ENCODE data around the gene AGPAT3. TPM values are rescaled to one million over a fixed set of nuclear protein-coding genes. Genes with fewer than 3 reads are reported as not detected.

AGPAT3 gene
- total RNA-seq, 1 donor from 2014 or later, result 7.8 TPM

GRCh38 chr21:43817157-43818086, 47.6 kb upstream of the AGPAT3 start:
- Histone ChIP-seq H3K4me1 (peaks cover 9% of the 10 kb centered on the region), H3K9ac (no peak overlapping the region), H3K4me3 (no peak overlapping the region), H3K27ac (no peak overlapping the region), H3K36me3 (no peaks in the 10 kb centered on the region), H3K4me2 (no peak overlapping the region), H2AFZ (replicated peaks) (no peak overlapping the region), H3K79me2 (ENCODE audit: low read depth) (no peaks in the 10 kb centered on the region), H3K27me3 (no peaks in the 10 kb centered on the region), H3F3A (ENCODE audit: low read depth) (peaks cover 9% of the 10 kb centered on the region), H3K9me3 (ENCODE audit: low read depth) (no peaks in the 10 kb centered on the region), H4K20me1 (ENCODE audit: low read depth) (no peaks in the 10 kb centered on the region)
- Mint-ChIP-seq H3K27ac (no peak overlapping the region), H3K4me3 (no peak overlapping the region), H3K36me3 (no peaks in the 10 kb centered on the region), H3K9me3 (peaks cover 8% of the 10 kb centered on the region), H3K4me1 (peaks cover 16% of the 10 kb centered on the region), H3K27me3 (ENCODE audit: insufficient read depth, low read depth) (peaks cover 9% of the 10 kb centered on the region)
- TF ChIP-seq EZH2 (IDR thresholded peaks at IDR 0.05) (no peak), EZH2phosphoT487 (IDR thresholded peaks at IDR 0.05) (no peak), CTCF (IDR thresholded peaks at IDR 0.05) (no peak)
- no peak for DNase-seq (ENCODE audit: low spot score)

- Histone ChIP-seq H3K27ac (no peak overlapping the region), H3K79me2 (ENCODE audit: low read depth) (no peaks in the 10 kb centered on the region), H3K36me3 (no peaks in the 10 kb centered on the region), H3K4me1 (peaks cover 9% of the 10 kb centered on the region), H2AFZ (replicated peaks) (no peak overlapping the region), H3K27me3 (no peaks in the 10 kb centered on the region), H3K4me3 (no peak overlapping the region), H3K4me2 (no peak overlapping the region), H3K9ac (no peak overlapping the region), H4K20me1 (ENCODE audit: low read depth) (no peaks in the 10 kb centered on the region), H3K9me3 (ENCODE audit: low read depth) (no peaks in the 10 kb centered on the region), H3F3A (ENCODE audit: low read depth) (peaks cover 9% of the 10 kb centered on the region)
- peaks cover 9% of the 10 kb centered on the region for H3K27me3 Mint-ChIP-seq (ENCODE audit: insufficient read depth, low read depth)
- no peak for DNase-seq (ENCODE audit: low spot score)
- no peak for TF ChIP-seq CTCF (IDR thresholded peaks at IDR 0.05)
- no peak for TF ChIP-seq EZH2 (IDR thresholded peaks at IDR 0.05)
- no peak for TF ChIP-seq EZH2phosphoT487 (IDR thresholded peaks at IDR 0.05)
- no peaks in the 10 kb centered on the region for H3K36me3 Mint-ChIP-seq
- H3K4me1 Mint-ChIP-seq, result peaks cover 16% of the 10 kb centered on the region
- peak overlapping the region; percentile 25 for H3K4me3 Mint-ChIP-seq
- peaks cover 8% of the 10 kb centered on the region for H3K9me3 Mint-ChIP-seq
- H3K27ac Mint-ChIP-seq, result peak overlapping the region; percentile 52
These were observed 46.3 kb upstream of the AGPAT3 start for GRCh38 chr21:43818685-43819084.

GRCh38 chr21:43819511-43820405, 45.3 kb upstream of the AGPAT3 start:
- H3K9me3 ChIP-seq (ENCODE audit: low read depth), result no peaks in the 10 kb centered on the region
- H3K27ac ChIP-seq, result no peak overlapping the region
- no peak overlapping the region for H3K9ac ChIP-seq
- H3K27ac Mint-ChIP-seq, result no peak overlapping the region
- no peaks in the 10 kb centered on the region for H3K36me3 Mint-ChIP-seq
- H3K27me3 Mint-ChIP-seq (ENCODE audit: insufficient read depth, low read depth), result peaks cover 9% of the 10 kb centered on the region
- H3K4me3 Mint-ChIP-seq, result no peak overlapping the region
- no peak overlapping the region for H3K4me3 ChIP-seq
- H3K79me2 ChIP-seq (ENCODE audit: low read depth), result no peaks in the 10 kb centered on the region
- H3K4me2 ChIP-seq, result no peak overlapping the region
- no peak for DNase-seq (ENCODE audit: low spot score)
- no peak for TF ChIP-seq CTCF (IDR thresholded peaks at IDR 0.05)
- no peak for TF ChIP-seq EZH2phosphoT487 (IDR thresholded peaks at IDR 0.05)
- TF ChIP-seq EZH2 (IDR thresholded peaks at IDR 0.05), result no peak
- H3K4me1 ChIP-seq, result peaks cover 2% of the 10 kb centered on the region
- no peak overlapping the region for H2AFZ ChIP-seq (replicated peaks)
- no peaks in the 10 kb centered on the region for H4K20me1 ChIP-seq (ENCODE audit: low read depth)
- H3K4me1 Mint-ChIP-seq, result peaks cover 9% of the 10 kb centered on the region
- H3K36me3 ChIP-seq, result no peaks in the 10 kb centered on the region
- H3F3A ChIP-seq (ENCODE audit: low read depth), result peaks cover 2% of the 10 kb centered on the region
- peaks cover 8% of the 10 kb centered on the region for H3K9me3 Mint-ChIP-seq
- H3K27me3 ChIP-seq, result no peaks in the 10 kb centered on the region
